Left ventricle myocardium inferior (tissue), 1 donor: ENCODE measurements around the gene KDM4C. TPM values are rescaled to one million over a fixed set of nuclear protein-coding genes. Genes with fewer than 3 reads are reported as not detected.
A peak's percentile ranks its signal among the peaks of the same experiment; 100 is the strongest.

Source experiments
- DNase-seq: peaks from one replicate; pipeline ENCODE4 v3.0.0-alpha.2; 2020
- H3K27ac ChIP-seq: fragments of 200-600 bp; replicated peaks from 2 replicates; pipeline ENCODE4 v1.8.0; 2021
- H3K27me3 ChIP-seq: fragments of 200-600 bp; 2 replicates; pipeline ENCODE4 v1.8.0; 2021; ENCODE audit warnings: low read depth
- H3K36me3 ChIP-seq: fragments of 200-600 bp; 2 replicates; pipeline ENCODE4 v1.8.0; 2021
- H3K4me1 ChIP-seq: fragments of 200-600 bp; 2 replicates; pipeline ENCODE4 v1.8.0; 2021
- H3K4me3 ChIP-seq: fragments of 200-600 bp; 2 replicates; pipeline ENCODE4 v1.8.0; 2021; ENCODE audit warnings: mild to moderate bottlenecking, moderate library complexity
- H3K9me3 ChIP-seq: fragments of 200-600 bp; replicated peaks from 2 replicates; pipeline ENCODE4 v1.8.0; 2021
- intact Hi-C: fragments of 100-400 bp; cut with micrococcal nuclease; formaldehyde crosslinking; loops from one replicate; pipeline ENCODE4 v1.11.0; 2022
- total RNA-seq: library from RNA; stranded (reverse); fragmentation: NEBNext Ultra II Directional; extraction: Animal tissue kit (Norgen Biotek cat#: 25700); gene quantifications from one replicate; pipeline ENCODE4 v1.2.1, GENCODE V29; 2021
- TF ChIP-seq, protein P1 (sequence below): fragments of 200-600 bp; IDR thresholded peaks from 2 replicates; pipeline ENCODE4 v1.8.0; 2021; ENCODE audit warnings: antibody characterized with exemption, mild to moderate bottlenecking, borderline replicate concordance
- donor health status: DM: no; HTN: yes; CAD: no; lungs with severe emphysema.

Gene KDM4C
- total RNA-seq, 1 donor from 2014 or later: 14.1 TPM

DNA sequence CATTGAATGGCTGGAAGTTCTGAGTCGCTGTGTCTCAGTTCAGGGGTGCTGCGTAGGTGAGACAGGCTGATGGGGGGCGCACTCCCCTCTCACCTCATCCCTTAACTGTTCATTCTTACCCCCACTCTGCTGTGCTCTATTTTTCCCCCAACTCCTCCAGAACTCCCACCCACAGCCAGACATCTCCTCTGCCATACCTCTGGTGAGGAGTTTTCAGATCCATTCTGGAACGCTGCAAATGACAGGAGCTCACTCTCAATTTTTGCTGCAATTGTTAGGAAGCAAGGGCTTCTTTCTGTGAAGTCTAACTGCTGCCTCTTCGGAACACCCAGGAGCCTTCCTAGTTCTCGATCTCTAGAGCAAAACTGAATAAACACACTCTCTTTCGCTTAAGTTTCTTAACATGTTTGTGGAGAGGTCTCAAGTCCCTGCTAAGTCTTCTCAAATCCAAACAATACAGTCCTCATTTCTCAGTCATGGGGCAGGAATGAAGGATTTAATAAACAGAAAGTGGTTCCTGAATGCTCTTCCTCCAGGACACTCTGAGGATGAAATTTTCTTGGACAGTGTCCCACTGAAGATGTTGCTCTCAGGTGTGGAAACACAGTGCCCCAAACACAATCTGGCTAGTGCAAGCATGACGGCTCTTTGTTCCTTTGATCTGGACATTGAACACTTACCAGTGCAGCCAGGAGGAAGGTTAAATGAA is 387.7 kb downstream of the KDM4C start:
- DNase-seq: no peak
- Histone ChIP-seq H3K27me3 (no peaks in the 10 kb centered on the region), H3K9me3 (no peaks in the 10 kb centered on the region), H3K36me3 (no peaks in the 10 kb centered on the region), H3K27ac (peak overlapping the region; percentile 73), H3K4me1 (peaks cover 62% of the 10 kb centered on the region), H3K4me3 (no peak overlapping the region)
- intact Hi-C loops: no loop called here
- TF ChIP-seq, protein P1, sequence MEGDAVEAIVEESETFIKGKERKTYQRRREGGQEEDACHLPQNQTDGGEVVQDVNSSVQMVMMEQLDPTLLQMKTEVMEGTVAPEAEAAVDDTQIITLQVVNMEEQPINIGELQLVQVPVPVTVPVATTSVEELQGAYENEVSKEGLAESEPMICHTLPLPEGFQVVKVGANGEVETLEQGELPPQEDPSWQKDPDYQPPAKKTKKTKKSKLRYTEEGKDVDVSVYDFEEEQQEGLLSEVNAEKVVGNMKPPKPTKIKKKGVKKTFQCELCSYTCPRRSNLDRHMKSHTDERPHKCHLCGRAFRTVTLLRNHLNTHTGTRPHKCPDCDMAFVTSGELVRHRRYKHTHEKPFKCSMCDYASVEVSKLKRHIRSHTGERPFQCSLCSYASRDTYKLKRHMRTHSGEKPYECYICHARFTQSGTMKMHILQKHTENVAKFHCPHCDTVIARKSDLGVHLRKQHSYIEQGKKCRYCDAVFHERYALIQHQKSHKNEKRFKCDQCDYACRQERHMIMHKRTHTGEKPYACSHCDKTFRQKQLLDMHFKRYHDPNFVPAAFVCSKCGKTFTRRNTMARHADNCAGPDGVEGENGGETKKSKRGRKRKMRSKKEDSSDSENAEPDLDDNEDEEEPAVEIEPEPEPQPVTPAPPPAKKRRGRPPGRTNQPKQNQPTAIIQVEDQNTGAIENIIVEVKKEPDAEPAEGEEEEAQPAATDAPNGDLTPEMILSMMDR: no peak

DNA sequence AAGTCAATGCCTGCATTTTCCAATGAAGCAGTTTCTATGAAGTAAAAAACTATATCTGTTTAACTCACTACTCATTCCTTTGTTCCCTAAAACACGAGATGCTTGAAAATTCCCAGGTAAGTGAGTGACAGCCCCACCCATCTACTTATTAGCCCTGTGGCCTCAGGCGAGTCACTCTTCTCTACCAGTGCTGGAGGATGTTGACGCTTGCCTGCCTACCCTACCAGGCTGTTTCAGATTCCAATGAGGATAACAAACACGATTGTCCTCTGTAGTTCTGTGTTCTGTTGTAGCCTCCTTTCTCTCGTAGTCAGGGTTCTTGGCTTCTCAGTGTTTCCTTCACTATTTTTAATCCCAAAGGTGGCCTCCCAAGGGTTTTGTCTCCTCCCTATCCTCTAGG is 388.8 kb downstream of the KDM4C start:
- Histone ChIP-seq H3K4me3 (no peak overlapping the region), H3K4me1 (peaks cover 64% of the 10 kb centered on the region), H3K36me3 (no peaks in the 10 kb centered on the region), H3K27me3 (no peaks in the 10 kb centered on the region), H3K27ac (peak overlapping the region; percentile 90), H3K9me3 (no peaks in the 10 kb centered on the region)
- DNase-seq: no peak
- intact Hi-C loops: no loop called here
- TF ChIP-seq, protein P1: no peak

DNA sequence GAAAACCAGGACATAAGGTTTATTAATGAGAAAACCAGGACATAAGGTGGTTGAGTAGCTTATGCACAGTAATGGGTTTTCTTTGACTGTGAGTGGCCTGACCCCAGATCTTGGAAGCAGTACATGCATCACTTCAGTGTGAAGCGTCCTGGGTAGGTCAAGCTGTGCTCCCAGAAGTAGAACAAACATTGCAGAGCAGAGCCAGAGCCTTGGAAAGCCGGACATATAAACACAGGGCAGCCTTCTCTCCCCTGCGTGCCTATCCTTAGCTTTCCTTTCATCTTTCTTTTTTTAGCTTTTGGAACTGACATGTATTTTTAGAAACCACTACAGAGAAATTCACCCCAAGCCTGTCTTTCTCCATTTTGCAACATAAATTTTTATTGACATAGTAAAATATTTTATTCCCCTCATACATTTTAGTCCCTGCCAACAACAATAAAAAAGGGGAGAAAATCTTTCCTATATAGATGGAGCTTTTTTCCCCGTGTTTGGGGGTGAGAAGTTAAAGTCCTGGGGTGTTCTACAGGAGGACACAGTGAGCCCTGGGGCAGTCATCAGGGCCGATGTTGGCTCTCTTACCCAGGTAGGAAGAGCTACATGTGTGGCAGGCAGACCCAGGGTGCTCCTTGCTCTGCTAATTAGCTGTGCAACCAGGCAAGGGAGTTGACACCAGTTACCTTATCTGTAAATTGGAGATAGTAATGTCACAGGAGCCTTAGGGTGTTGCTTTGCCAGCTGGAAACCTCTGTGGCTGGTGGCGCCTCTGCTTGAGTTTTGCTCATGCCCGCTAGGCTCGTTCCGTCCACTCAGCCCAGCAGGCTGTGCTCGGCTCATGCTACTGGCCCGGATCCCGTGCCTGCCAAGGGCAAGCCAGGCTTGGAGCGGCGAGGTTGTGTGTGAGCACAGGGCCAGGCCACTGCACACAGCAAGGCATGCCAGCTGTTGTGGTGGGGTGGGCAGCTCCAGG is 389.6 kb downstream of the KDM4C start:
- H3K27me3 ChIP-seq: no peaks in the 10 kb centered on the region
- H3K4me3 ChIP-seq: peak overlapping the region; percentile 34
- peaks cover 64% of the 10 kb centered on the region for H3K4me1 ChIP-seq
- intact Hi-C loops: no loop called here
- H3K36me3 ChIP-seq: no peaks in the 10 kb centered on the region
- H3K27ac ChIP-seq: peak overlapping the region; percentile 90
- TF ChIP-seq, protein P1: peak; percentile 29
- no peaks in the 10 kb centered on the region for H3K9me3 ChIP-seq
- DNase-seq: peak; percentile 76

DNA sequence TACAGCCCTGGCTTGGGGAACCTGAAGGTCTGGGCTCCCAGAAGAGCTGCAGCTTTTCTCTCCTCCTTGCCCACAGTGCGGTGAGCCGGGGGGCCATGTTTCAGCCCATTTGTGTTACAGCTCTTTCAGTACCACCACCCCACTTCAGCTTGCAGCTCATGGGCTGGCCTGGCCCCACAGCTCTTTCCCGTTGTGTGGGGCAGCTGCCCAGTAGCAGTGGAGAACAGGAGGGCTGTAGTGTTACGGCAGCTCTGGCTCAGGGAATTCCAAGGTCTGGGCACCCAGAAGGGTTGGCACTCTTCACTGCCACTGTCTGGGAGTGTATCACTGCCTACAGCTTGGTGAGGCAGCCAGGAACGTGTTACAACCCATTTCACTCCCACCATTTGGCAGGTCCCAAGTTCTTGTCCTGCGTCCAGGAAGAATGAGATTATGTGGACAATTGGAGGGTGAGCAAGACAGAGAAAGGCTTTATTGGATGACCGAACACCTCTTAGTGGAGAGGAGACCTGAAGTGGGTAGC is 390.5 kb downstream of the KDM4C start:
- intact Hi-C loops: no loop called here
- Histone ChIP-seq H3K9me3 (no peaks in the 10 kb centered on the region), H3K4me1 (peaks cover 71% of the 10 kb centered on the region)

DNA sequence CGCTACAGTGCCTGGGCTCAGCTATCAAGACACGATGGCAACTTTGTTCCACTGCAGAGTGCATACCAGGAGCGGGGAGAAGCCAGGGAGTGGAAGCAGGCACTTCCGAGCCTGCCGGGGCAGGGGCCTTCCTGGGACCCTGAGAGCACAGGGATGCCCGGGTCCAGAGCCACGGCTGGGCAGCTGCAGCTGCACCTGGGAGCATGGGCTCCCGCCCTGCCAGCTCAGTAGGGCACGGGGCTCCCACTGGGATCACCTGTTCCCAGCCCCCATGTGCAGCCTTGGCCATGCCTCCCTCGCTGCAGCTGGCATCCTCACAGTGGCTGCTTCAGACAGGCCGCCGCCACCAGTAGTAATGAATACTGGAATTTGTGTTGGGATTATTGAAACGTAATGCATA is 391.5 kb downstream of the KDM4C start:
- H3K4me1 ChIP-seq: peaks cover 73% of the 10 kb centered on the region
- intact Hi-C loops: no loop called here
- H3K27me3 ChIP-seq: no peaks in the 10 kb centered on the region
- H3K27ac ChIP-seq: no peak overlapping the region
- H3K4me3 ChIP-seq: no peak overlapping the region
- DNase-seq: no peak
- no peaks in the 10 kb centered on the region for H3K9me3 ChIP-seq
- TF ChIP-seq, protein P1: no peak
- H3K36me3 ChIP-seq: no peaks in the 10 kb centered on the region

More for the DNA sequence above, 390.5 kb downstream of the KDM4C start:
- H3K27ac ChIP-seq: peak overlapping the region; percentile 90
- no peak for DNase-seq
- TF ChIP-seq, protein P1: no peak
- H3K4me3 ChIP-seq: no peak overlapping the region
- no peaks in the 10 kb centered on the region for H3K27me3 ChIP-seq
- H3K36me3 ChIP-seq: no peaks in the 10 kb centered on the region
